Measurements from ENCODE around the gene DUSP14.
A peak's percentile ranks its signal among the peaks of the same experiment; 100 is the strongest.

The DUSP14 gene

GRCh38 chr17:37517881-37518280 lies 28.2 kb downstream of the DUSP14 start:
- DNase-seq (ENCODE audit: low spot score), result no peak

GRCh38 chr17:37518826-37519225 lies 29.1 kb downstream of the DUSP14 start:
- DNase-seq (ENCODE audit: low spot score), result no peak

GRCh38 chr17:37519251-37519985 lies 29.7 kb downstream of the DUSP14 start:
- no peak for DNase-seq (ENCODE audit: low spot score)

- DNase-seq (ENCODE audit: low spot score), result no peak
Measured at GRCh38 chr17:37520174-37520573, 30.5 kb downstream of the DUSP14 start.

- DNase-seq (ENCODE audit: low spot score), result no peak
Measured at GRCh38 chr17:37521821-37522220, 32.1 kb downstream of the DUSP14 start.

GRCh38 chr17:37523715-37524219 lies 34.1 kb downstream of the DUSP14 start:
- DNase-seq (ENCODE audit: low spot score), result no peak

GRCh38 chr17:37527249-37527851 lies 37.7 kb downstream of the DUSP14 start:
- peak; percentile 61 for DNase-seq (ENCODE audit: low spot score)

- no peak for DNase-seq (ENCODE audit: low spot score)
Measured at GRCh38 chr17:37530420-37530819, 40.7 kb downstream of the DUSP14 start.

- DNase-seq (ENCODE audit: low spot score), result no peak
Measured at GRCh38 chr17:37532756-37533155, 43.1 kb downstream of the DUSP14 start.

GRCh38 chr17:37535906-37536305 lies 46.2 kb downstream of the DUSP14 start:
- DNase-seq (ENCODE audit: low spot score), result no peak

- no peak for DNase-seq (ENCODE audit: low spot score)
Measured at GRCh38 chr17:37538981-37539659, 49.4 kb downstream of the DUSP14 start.

- DNase-seq (ENCODE audit: low spot score), result no peak
Measured at GRCh38 chr17:37541880-37542660, 52.4 kb downstream of the DUSP14 start.

GRCh38 chr17:37543637-37544052 lies 54.0 kb downstream of the DUSP14 start:
- DNase-seq (ENCODE audit: low spot score), result no peak

GRCh38 chr17:37545486-37545885 lies 55.8 kb downstream of the DUSP14 start:
- no peak for DNase-seq (ENCODE audit: low spot score)

- no peak for DNase-seq (ENCODE audit: low spot score)
Measured at GRCh38 chr17:37546302-37546701, 56.6 kb downstream of the DUSP14 start.

- DNase-seq (ENCODE audit: low spot score), result no peak
Measured at GRCh38 chr17:37547986-37548385, 58.3 kb downstream of the DUSP14 start.

GRCh38 chr17:37551788-37552187 lies 62.1 kb downstream of the DUSP14 start:
- no peak for DNase-seq (ENCODE audit: low spot score)

GRCh38 chr17:37553401-37553966 lies 63.8 kb downstream of the DUSP14 start:
- DNase-seq (ENCODE audit: low spot score), result no peak

GRCh38 chr17:37555386-37555785 lies 65.7 kb downstream of the DUSP14 start:
- DNase-seq (ENCODE audit: low spot score), result no peak

- DNase-seq (ENCODE audit: low spot score), result no peak
Measured at GRCh38 chr17:37557482-37557881, 67.8 kb downstream of the DUSP14 start.

GRCh38 chr17:37558299-37558698 lies 68.6 kb downstream of the DUSP14 start:
- no peak for DNase-seq (ENCODE audit: low spot score)

All from hematopoietic multipotent progenitor cell treated with erythropoietin and hydrocortisone succinate and interleukin-3 and kit ligand, for 17 days (in vitro differentiated cells).